Gastroesophageal sphincter (tissue), 3 donors: ENCODE measurements around the gene WFDC2.

ENCODE experiments used
- CTCF ChIP-seq, 4 experiments: fragments of 200-600 bp in 2 of 4; fragments of 450-650 bp in 2 of 4; sonication (generic) in 1 of 4; IDR thresholded peaks; one replicate each; pipeline ENCODE4 v1.5.1; 2017 to 2019; ENCODE audit warnings: antibody characterized with exemption in 4 of 4, mild to moderate bottlenecking in 2 of 4, moderate library complexity in 2 of 4
- EP300 ChIP-seq: sonication (generic); formaldehyde crosslinking; IDR thresholded peaks from one replicate; pipeline ENCODE4 v1.6.1; 2017; ENCODE audit warnings: antibody characterized with exemption, mild to moderate bottlenecking

GRCh38 chr20:45448270-45448669 is 21.3 kb upstream of the WFDC2 start:
- no peak for TF ChIP-seq CTCF (IDR thresholded peaks at IDR 0.05)
- no peak for TF ChIP-seq EP300
